HEK293 (cell line): Measurements from ENCODE around the gene SPIB.

Experiments used
- ELK4 ChIP-seq: IDR thresholded peaks from 2 replicates; pipeline ENCODE4 v1.6.1; 2011; ENCODE audit warnings: mild to moderate bottlenecking, low read depth, low read length, borderline replicate concordance
- GLIS2 ChIP-seq: fragments of 450-650 bp; formaldehyde crosslinking; IDR thresholded peaks from 2 replicates; pipeline ENCODE4 v1.5.1; 2016; ENCODE audit warnings: missing biosample characterization, missing genetic modification characterization
- KLF1 ChIP-seq: fragments of 450-650 bp; formaldehyde crosslinking; IDR thresholded peaks from 2 replicates; pipeline ENCODE4 v1.5.1; 2016; ENCODE audit warnings: missing biosample characterization, missing genetic modification characterization
- MEIS1 ChIP-seq: sonication (generic); formaldehyde crosslinking; IDR thresholded peaks from 2 replicates; pipeline ENCODE4 v1.8.1; 2022; ENCODE audit warnings: missing genetic modification reagents, mild to moderate bottlenecking, borderline replicate concordance
- MZF1 ChIP-seq: fragments of 450-650 bp; formaldehyde crosslinking; IDR thresholded peaks from 2 replicates; pipeline ENCODE4 v1.5.1; 2017; ENCODE audit warnings: missing biosample characterization, missing genetic modification characterization, borderline replicate concordance
- ZBTB1 ChIP-seq: fragments of 450-650 bp; formaldehyde crosslinking; IDR thresholded peaks from 2 replicates; pipeline ENCODE4 v1.5.1; 2016; ENCODE audit warnings: missing biosample characterization, missing genetic modification characterization
- ZBTB11 ChIP-seq: fragments of 450-650 bp; formaldehyde crosslinking; conservative IDR thresholded peaks from 2 replicates; pipeline ENCODE4 v1.5.1; 2016; ENCODE audit warnings: low read depth, missing biosample characterization, missing genetic modification characterization
- ZBTB6 ChIP-seq: fragments of 450-650 bp; formaldehyde crosslinking; IDR thresholded peaks from 2 replicates; pipeline ENCODE4 v1.5.1; 2017; ENCODE audit warnings: missing biosample characterization, missing genetic modification characterization
- ZFP3 ChIP-seq: fragments of 450-650 bp; formaldehyde crosslinking; IDR thresholded peaks from 2 replicates; pipeline ENCODE4 v1.5.1; 2016; ENCODE audit warnings: low read depth, missing biosample characterization, missing genetic modification characterization
- ZFP41 ChIP-seq: fragments of 450-650 bp; formaldehyde crosslinking; IDR thresholded peaks from 2 replicates; pipeline ENCODE4 v1.5.1; 2016; ENCODE audit warnings: missing biosample characterization, missing genetic modification characterization, borderline replicate concordance
- ZNF121 ChIP-seq: fragments of 450-650 bp; formaldehyde crosslinking; IDR thresholded peaks from 2 replicates; pipeline ENCODE4 v1.5.1; 2016; ENCODE audit warnings: missing biosample characterization, missing genetic modification characterization
- ZNF146 ChIP-seq: fragments of 450-650 bp; formaldehyde crosslinking; IDR thresholded peaks from 2 replicates; pipeline ENCODE4 v1.5.1; 2016; ENCODE audit warnings: missing biosample characterization, missing genetic modification characterization
- ZNF248 ChIP-seq: fragments of 450-650 bp; formaldehyde crosslinking; IDR thresholded peaks from 2 replicates; pipeline ENCODE4 v1.5.1; 2017; ENCODE audit warnings: missing biosample characterization, missing genetic modification characterization
- ZNF274 ChIP-seq, 2 experiments: fragments of 200-500 bp in 1 of 2; fragments of 450-650 bp in 1 of 2; sonication (Bioruptor generic) in 1 of 2; formaldehyde crosslinking in 1 of 2; IDR thresholded peaks; 2 replicates each; pipeline versions ENCODE4 v1.5.1 to v1.6.1; 2014 to 2016; ENCODE audit warnings: borderline replicate concordance in 1 of 2, inconsistent platforms in 1 of 2, low read length in 1 of 2, missing biosample characterization in 1 of 2, missing genetic modification characterization in 1 of 2
- ZNF292 ChIP-seq: fragments of 450-650 bp; formaldehyde crosslinking; IDR thresholded peaks from 2 replicates; pipeline ENCODE4 v1.5.1; 2016; ENCODE audit warnings: low read depth, missing biosample characterization, missing genetic modification characterization, borderline replicate concordance
- ZNF37A ChIP-seq: fragments of 450-650 bp; IDR thresholded peaks from 2 replicates; pipeline ENCODE4 v1.5.1; 2018; ENCODE audit warnings: missing biosample characterization, missing genetic modification characterization
- ZNF391 ChIP-seq: fragments of 450-650 bp; formaldehyde crosslinking; IDR thresholded peaks from 2 replicates; pipeline ENCODE4 v1.5.1; 2016; ENCODE audit warnings: low read depth, missing biosample characterization, missing genetic modification characterization, borderline replicate concordance
- ZNF423 ChIP-seq: fragments of 450-650 bp; formaldehyde crosslinking; IDR thresholded peaks from 2 replicates; pipeline ENCODE4 v1.5.1; 2016; ENCODE audit warnings: missing biosample characterization, missing genetic modification characterization
- ZNF433 ChIP-seq: fragments of 450-650 bp; formaldehyde crosslinking; IDR thresholded peaks from 2 replicates; pipeline ENCODE4 v1.5.1; 2016; ENCODE audit warnings: missing biosample characterization, missing genetic modification characterization, low read depth
- ZNF501 ChIP-seq: fragments of 450-650 bp; formaldehyde crosslinking; IDR thresholded peaks from 2 replicates; pipeline ENCODE4 v1.5.1; 2016; ENCODE audit warnings: missing biosample characterization, missing genetic modification characterization
- ZNF521 ChIP-seq: fragments of 450-650 bp; formaldehyde crosslinking; IDR thresholded peaks from 2 replicates; pipeline ENCODE4 v1.5.1; 2017; ENCODE audit warnings: missing biosample characterization, mild to moderate bottlenecking, missing genetic modification characterization
- ZNF555 ChIP-seq: fragments of 450-650 bp; formaldehyde crosslinking; conservative IDR thresholded peaks from 2 replicates; pipeline ENCODE4 v1.5.1; 2017; ENCODE audit warnings: missing biosample characterization, mild to moderate bottlenecking, missing genetic modification characterization, inconsistent platforms
- ZNF571 ChIP-seq: fragments of 450-650 bp; formaldehyde crosslinking; IDR thresholded peaks from 2 replicates; pipeline ENCODE4 v1.5.0; 2017; ENCODE audit warnings: missing biosample characterization, missing genetic modification characterization
- ZNF621 ChIP-seq: fragments of 450-650 bp; formaldehyde crosslinking; IDR thresholded peaks from 2 replicates; pipeline ENCODE4 v1.5.1; 2017; ENCODE audit warnings: missing biosample characterization, missing genetic modification characterization
- ZNF624 ChIP-seq: fragments of 450-650 bp; formaldehyde crosslinking; IDR thresholded peaks from 2 replicates; pipeline ENCODE4 v1.5.1; 2017; ENCODE audit warnings: missing biosample characterization, missing genetic modification characterization
- ZNF629 ChIP-seq: fragments of 450-650 bp; formaldehyde crosslinking; IDR thresholded peaks from 2 replicates; pipeline ENCODE4 v1.5.1; 2017; ENCODE audit warnings: missing biosample characterization, missing genetic modification characterization
- ZNF843 ChIP-seq: fragments of 450-650 bp; formaldehyde crosslinking; IDR thresholded peaks from 2 replicates; pipeline ENCODE4 v1.5.1; 2016; ENCODE audit warnings: missing biosample characterization, missing genetic modification characterization
- ZSCAN16 ChIP-seq: fragments of 450-650 bp; formaldehyde crosslinking; IDR thresholded peaks from 2 replicates; pipeline ENCODE4 v1.5.1; 2016; ENCODE audit warnings: missing biosample characterization, missing genetic modification characterization
- ZSCAN30 ChIP-seq: fragments of 450-650 bp; IDR thresholded peaks from 2 replicates; pipeline ENCODE4 v1.5.1; 2018; ENCODE audit warnings: missing biosample characterization, mild to moderate bottlenecking, missing genetic modification characterization, moderate library complexity
- ZXDB ChIP-seq: fragments of 450-650 bp; formaldehyde crosslinking; IDR thresholded peaks from 2 replicates; pipeline ENCODE4 v1.5.1; 2016; ENCODE audit warnings: missing biosample characterization, missing genetic modification characterization
- TF ChIP-seq, protein P1 (sequence below): fragments of 450-650 bp; formaldehyde crosslinking; IDR thresholded peaks from 2 replicates; pipeline ENCODE4 v1.5.1; 2016; ENCODE audit warnings: missing biosample characterization, missing genetic modification characterization
- TF ChIP-seq, protein P2 (sequence below): fragments of 450-650 bp; formaldehyde crosslinking; IDR thresholded peaks from 2 replicates; pipeline ENCODE4 v1.5.1; 2016; ENCODE audit warnings: missing biosample characterization, missing genetic modification characterization

The SPIB gene

DNA sequence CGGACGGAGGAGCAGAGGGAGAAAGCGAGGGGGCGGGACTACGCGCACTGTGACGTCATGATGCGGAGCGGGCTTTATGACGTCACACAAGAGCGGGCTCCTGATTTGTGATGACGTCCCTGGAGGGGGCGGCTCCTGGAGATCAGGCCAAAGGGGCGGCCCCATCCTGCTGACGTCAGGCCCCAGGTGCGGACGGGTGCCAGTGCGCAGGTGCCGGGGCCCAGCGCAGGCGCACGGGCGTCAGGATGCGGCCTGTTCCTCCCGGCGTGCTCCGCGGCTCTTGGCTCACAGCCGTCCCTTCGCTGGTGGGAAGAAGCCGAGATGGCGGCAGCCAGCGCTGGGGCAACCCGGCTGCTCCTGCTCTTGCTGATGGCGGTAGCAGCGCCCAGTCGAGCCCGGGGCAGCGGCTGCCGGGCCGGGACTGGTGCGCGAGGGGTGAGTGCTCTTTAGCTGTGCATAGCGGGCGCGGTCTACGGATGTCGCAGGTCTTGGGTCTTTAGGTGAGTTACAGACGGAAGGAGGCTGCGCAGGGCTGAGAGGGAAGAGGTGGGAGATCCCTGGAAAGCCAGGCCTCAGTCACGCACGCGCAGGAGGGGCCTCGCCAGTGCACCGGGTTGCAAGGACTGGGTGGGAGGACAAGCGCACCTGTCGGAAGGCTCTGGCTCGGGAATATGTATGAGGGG is 57.6 kb downstream of the SPIB start, which contains the start of the genes EMC10 and GARIN5A (continued):
- TF ChIP-seq ZFP41 (tag by site-specific recombination) (no peak), ZSCAN30 (peak; percentile 74), ZNF433 (tag by site-specific recombination) (no peak), ZBTB11 (tag by site-specific recombination) (0 out of 2 replicates have a peak, but pooled peaks have one; percentile 36), ZNF423 (tag by site-specific recombination) (no peak), ZNF248 (tag by site-specific recombination) (no peak), ZNF521 (tag by site-specific recombination) (no peak), GLIS2 (tag by site-specific recombination) (peak; percentile 48), ZBTB1 (no peak), ZNF571 (tag by site-specific recombination) (no peak), ZNF501 (tag by site-specific recombination) (peak; percentile 98), MEIS1 (CRISPR knock-in tag) (no peak), KLF1 (tag by site-specific recombination) (peak; percentile 52; the same call in 1 of the 2 replicates), ZNF391 (tag by site-specific recombination) (peak; percentile 59; the same call in 1 of the 2 replicates), ZFP3 (no peak), ZNF621 (tag by site-specific recombination) (no peak), ZNF274 (IDR thresholded peaks at IDR 0.05; ENCODE audit: low read length) (no peak), ZNF274 (tag by site-specific recombination; IDR thresholded peaks at IDR 0.05; ENCODE audit: borderline replicate concordance) (no peak), ZNF843 (peak; percentile 71), MZF1 (tag by site-specific recombination) (no peak; the same call in 1 of the 2 replicates), ELK4 (no peak), ZNF146 (tag by site-specific recombination) (no peak), ZNF37A (tag by site-specific recombination) (no peak), ZNF292 (no peak), ZBTB6 (tag by site-specific recombination) (0 out of 2 replicates have a peak, but pooled peaks have one; percentile 42), ZNF629 (peak; percentile 100), ZNF121 (tag by site-specific recombination) (no peak), ZNF624 (tag by site-specific recombination) (no peak), ZSCAN16 (tag by site-specific recombination) (0 out of 2 replicates have a peak, but pooled peaks have one; percentile 34), ZNF555 (tag by site-specific recombination) (no peak), ZXDB (tag by site-specific recombination) (peak; percentile 97)
- TF ChIP-seq, protein P1, sequence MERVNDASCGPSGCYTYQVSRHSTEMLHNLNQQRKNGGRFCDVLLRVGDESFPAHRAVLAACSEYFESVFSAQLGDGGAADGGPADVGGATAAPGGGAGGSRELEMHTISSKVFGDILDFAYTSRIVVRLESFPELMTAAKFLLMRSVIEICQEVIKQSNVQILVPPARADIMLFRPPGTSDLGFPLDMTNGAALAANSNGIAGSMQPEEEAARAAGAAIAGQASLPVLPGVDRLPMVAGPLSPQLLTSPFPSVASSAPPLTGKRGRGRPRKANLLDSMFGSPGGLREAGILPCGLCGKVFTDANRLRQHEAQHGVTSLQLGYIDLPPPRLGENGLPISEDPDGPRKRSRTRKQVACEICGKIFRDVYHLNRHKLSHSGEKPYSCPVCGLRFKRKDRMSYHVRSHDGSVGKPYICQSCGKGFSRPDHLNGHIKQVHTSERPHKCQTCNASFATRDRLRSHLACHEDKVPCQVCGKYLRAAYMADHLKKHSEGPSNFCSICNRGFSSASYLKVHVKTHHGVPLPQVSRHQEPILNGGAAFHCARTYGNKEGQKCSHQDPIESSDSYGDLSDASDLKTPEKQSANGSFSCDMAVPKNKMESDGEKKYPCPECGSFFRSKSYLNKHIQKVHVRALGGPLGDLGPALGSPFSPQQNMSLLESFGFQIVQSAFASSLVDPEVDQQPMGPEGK (tag by site-specific recombination), result peak; percentile 56; the same call in 1 of the 2 replicates
- TF ChIP-seq, protein P2, sequence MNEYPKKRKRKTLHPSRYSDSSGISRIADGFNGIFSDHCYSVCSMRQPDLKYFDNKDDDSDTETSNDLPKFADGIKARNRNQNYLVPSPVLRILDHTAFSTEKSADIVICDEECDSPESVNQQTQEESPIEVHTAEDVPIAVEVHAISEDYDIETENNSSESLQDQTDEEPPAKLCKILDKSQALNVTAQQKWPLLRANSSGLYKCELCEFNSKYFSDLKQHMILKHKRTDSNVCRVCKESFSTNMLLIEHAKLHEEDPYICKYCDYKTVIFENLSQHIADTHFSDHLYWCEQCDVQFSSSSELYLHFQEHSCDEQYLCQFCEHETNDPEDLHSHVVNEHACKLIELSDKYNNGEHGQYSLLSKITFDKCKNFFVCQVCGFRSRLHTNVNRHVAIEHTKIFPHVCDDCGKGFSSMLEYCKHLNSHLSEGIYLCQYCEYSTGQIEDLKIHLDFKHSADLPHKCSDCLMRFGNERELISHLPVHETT (tag by site-specific recombination), result no peak
